Psoas muscle (tissue), 8 donors: ENCODE measurements around the gene DIP2C. TPM values are rescaled to one million over a fixed set of nuclear protein-coding genes. Genes with fewer than 3 reads are reported as not detected.

ENCODE experiments used
- ATAC-seq, 4 donors: fragments of 200-7000 bp; cut with Tn5 transposase; one replicate each; pipeline ENCODE4 v1.9.1; 2020; ENCODE audit warnings: moderate library complexity in 3 of 4, mild to moderate bottlenecking in 2 of 4
- DNase-seq, 2 donors: peaks; one replicate each; pipeline ENCODE4 v3.0.0-alpha.2; 2020
- H3K27ac ChIP-seq: fragments of 200-600 bp; one replicate; pipeline ENCODE4 v1.8.0; 2022
- H3K27me3 ChIP-seq, 3 donors: fragments of 200-600 bp in 1 of 3; one replicate each; pipeline versions ENCODE4 v1.6.1 to v1.8.0; 2013 to 2022; ENCODE audit warnings: low read length in 2 of 3, mild to moderate bottlenecking in 2 of 3, moderate library complexity in 1 of 3; ENCODE audit not compliant: insufficient read depth in 3 of 3
- H3K36me3 ChIP-seq, 2 donors: fragments of 200-600 bp in 1 of 2; one replicate each; pipeline versions ENCODE4 v1.6.1 to v1.8.0; 2013 to 2022; ENCODE audit warnings: low read depth in 1 of 2, mild to moderate bottlenecking in 1 of 2, moderate library complexity in 1 of 2; ENCODE audit not compliant: insufficient read depth in 1 of 2
- H3K4me1 ChIP-seq: fragments of 200-600 bp; one replicate; pipeline ENCODE4 v1.8.0; 2022
- H3K4me3 ChIP-seq: fragments of 200-600 bp; one replicate; pipeline ENCODE4 v1.8.0; 2022; ENCODE audit warnings: mild to moderate bottlenecking
- H3K9me3 ChIP-seq: fragments of 200-600 bp; one replicate; pipeline ENCODE4 v1.8.0; 2022
- WGBS, 3 donors: extraction: QIAGEN DNeasy Blood & Tissue Kit; methylation state at CpG; one replicate each; pipeline versions ENCODE4 v1.1.6 to v1.1.7; 2013; 5-methylcytosine and 5-hydroxymethylcytosine counted together
- intact Hi-C, 2 donors: fragments of 100-400 bp; cut with DNase I; formaldehyde crosslinking; loops; one replicate each; pipeline versions ENCODE4 v1.11.0 to v1.14.2; 2022
- polyA plus RNA-seq, 3 donors: library from polyadenylated mRNA; stranded (reverse); fragments of 200-250 nt; gene quantifications; one replicate each; pipeline ENCODE4 v1.2.3, GENCODE V29; 2013
- total RNA-seq, 4 donors: library from RNA; stranded (reverse); fragmentation: NEBNext Ultra II Directional in 2 of 4; extraction: Animal tissue kit (Norgen Biotek cat#: 25700) in 2 of 4; gene quantifications; one replicate each; pipeline versions ENCODE4 v1.2.1 to v1.2.4, GENCODE V29; 2021 to 2023
- TF ChIP-seq, protein P1 (sequence below): fragments of 200-600 bp; IDR thresholded peaks from one replicate; pipeline ENCODE4 v1.8.0; 2022; ENCODE audit warnings: antibody characterized with exemption
- donor health status: healthy with polysubstance abuse.
- donor health status: DM: no; HTN: no; CAD: no; lungs with moderate emphysema.
- donor health status: Bipolar disorder and iron deficiency.
- donor health status: healthy.
- donor health status: DM: yes; HTN: yes; CAD: no.
- donor health status: DM: no; HTN: no; CAD: no.
- donor health status: DM: no; HTN: no; CAD: no.
- donor health status: DM: yes; HTN: yes; CAD: no.

Gene DIP2C
- total and polyA plus RNA-seq, 7 donors, result 7.7 to 32.0 (median 25.0) TPM

DNA sequence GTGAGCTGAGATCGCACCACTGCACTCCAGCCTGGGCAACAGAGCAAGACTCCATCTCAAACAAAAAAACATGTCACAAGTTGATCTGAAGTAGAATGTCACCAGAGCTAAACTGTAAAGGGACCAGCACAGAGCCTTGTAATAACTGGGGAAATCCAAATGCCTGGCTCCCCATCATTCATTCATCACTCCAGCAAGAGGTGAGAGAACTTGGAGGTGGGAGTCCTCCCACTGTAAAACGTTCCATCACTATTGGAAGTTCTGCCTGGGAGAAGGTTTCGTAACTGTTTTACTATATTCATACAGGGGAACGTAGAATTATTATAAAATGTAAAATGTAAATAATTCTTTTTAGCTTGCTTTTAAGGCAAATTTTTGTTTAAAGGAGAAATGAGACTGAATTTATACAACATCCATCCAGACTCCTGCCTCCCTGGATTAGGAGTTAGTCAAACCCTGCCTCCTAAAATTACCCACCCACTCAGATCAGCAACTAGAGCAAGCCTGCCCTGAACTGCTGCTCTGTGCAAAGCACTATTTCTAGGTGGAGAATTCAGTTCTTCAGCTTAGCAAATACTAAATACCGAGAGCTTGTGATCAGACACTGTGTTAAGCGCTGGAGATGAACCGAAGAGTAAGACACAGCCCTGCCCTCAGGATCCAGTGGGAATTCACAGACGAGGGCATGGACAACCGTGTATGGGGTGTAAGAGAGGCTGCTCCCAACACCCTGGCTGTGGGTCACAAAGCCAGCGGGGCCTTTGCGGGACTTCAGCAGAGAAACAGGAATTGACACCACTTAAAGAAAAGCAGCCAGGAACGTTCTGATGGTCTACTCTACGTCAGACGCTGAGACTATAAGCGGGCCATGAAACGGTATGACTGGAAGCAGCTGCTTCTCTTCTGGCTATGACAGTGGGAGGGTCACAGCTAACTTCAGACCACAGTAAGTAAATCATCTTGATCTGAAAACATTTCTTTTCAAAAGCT is 345.9 kb downstream of the DIP2C start:
- Histone ChIP-seq H3K9me3 (no peaks in the 10 kb centered on the region), H3K27me3 (no peaks in the 10 kb centered on the region), H3K36me3 (peaks cover 0 to 70% of the 10 kb centered on the region in 2 donors), H3K27ac (no peak overlapping the region), H3K4me3 (no peak overlapping the region), H3K4me1 (no peaks in the 10 kb centered on the region)
- intact Hi-C loops, result no loop called here
- WGBS, 3 donors, result 86 to 88% (median 88%) methylated on average over 16 of the region's 16 CpGs
- no peak for ATAC-seq
- DNase-seq, result no peak
- TF ChIP-seq, protein P1, sequence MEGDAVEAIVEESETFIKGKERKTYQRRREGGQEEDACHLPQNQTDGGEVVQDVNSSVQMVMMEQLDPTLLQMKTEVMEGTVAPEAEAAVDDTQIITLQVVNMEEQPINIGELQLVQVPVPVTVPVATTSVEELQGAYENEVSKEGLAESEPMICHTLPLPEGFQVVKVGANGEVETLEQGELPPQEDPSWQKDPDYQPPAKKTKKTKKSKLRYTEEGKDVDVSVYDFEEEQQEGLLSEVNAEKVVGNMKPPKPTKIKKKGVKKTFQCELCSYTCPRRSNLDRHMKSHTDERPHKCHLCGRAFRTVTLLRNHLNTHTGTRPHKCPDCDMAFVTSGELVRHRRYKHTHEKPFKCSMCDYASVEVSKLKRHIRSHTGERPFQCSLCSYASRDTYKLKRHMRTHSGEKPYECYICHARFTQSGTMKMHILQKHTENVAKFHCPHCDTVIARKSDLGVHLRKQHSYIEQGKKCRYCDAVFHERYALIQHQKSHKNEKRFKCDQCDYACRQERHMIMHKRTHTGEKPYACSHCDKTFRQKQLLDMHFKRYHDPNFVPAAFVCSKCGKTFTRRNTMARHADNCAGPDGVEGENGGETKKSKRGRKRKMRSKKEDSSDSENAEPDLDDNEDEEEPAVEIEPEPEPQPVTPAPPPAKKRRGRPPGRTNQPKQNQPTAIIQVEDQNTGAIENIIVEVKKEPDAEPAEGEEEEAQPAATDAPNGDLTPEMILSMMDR, result no peak

DNA sequence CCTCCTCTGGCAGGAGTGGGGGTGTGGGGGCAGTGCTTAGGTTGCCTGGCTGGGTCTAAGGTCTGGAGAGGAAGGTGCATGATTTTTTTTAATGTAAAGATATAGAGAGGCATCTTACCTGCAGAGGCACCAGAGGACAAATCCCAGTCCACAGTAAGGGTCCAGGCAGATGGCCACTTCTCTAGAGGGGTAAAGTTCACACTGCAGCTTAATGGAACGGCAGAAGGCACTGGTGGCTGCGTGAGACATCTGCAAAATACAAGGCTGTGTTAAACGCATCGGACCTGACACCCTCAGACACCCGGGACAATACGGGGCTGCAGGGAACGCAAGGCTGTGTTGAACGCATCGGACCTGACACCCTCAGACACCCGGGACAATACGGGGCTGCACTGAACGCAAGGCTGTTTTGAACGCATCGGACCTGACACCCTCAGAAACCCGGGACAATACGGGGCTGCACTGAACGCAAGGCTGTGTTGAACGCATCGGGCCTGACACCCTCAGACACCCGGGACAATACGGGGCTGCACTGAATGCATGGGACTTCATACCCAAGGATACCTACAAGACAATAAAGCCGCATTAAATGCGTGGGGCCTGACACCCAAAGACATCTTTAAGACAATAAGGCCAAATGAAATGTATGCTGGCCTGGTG is 348.3 kb downstream of the DIP2C start:
- Histone ChIP-seq H3K27ac (no peak overlapping the region), H3K4me3 (no peak overlapping the region), H3K4me1 (no peaks in the 10 kb centered on the region), H3K36me3 (peaks cover 0 to 68% of the 10 kb centered on the region in 2 donors), H3K27me3 (no peaks in the 10 kb centered on the region), H3K9me3 (no peaks in the 10 kb centered on the region)
- intact Hi-C loops, result no loop called here
- ATAC-seq, result no peak
- 93 to 96% (median 94%) methylated on average over 23 of the region's 23 CpGs for WGBS, 3 donors
- no peak for DNase-seq
- TF ChIP-seq, protein P1, result no peak

DNA sequence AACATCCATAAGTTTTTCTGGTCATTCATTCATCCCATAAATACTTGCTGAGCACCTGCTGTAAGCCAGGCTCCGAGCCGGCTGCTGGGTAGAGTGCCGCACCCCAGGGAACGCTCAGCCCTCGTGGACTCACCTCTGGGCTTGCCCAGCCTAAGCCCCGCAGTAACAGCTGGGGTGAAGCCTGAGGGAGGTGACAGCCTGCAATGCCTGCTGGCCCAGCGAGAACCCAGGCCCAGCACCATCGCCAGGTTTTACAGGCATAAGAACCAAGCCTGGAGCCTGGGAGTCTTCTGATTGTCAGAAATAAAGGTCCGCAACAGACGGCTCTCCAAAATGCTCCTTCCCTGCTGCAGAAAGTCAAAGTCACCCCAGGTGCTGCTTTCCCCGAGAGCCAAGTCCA is 348.8 kb downstream of the DIP2C start:
- no peak overlapping the region for H3K4me3 ChIP-seq
- H3K36me3 ChIP-seq, result peaks cover 0 to 68% of the 10 kb centered on the region in 2 donors
- TF ChIP-seq, protein P1, result no peak
- no peak for DNase-seq
- 84 to 92% (median 87%) methylated on average over 11 of the region's 11 CpGs for WGBS, 3 donors
- ATAC-seq, result no peak
- H3K9me3 ChIP-seq, result no peaks in the 10 kb centered on the region
- H3K27me3 ChIP-seq, result no peaks in the 10 kb centered on the region
- no peak overlapping the region for H3K27ac ChIP-seq
- intact Hi-C loops, result no loop called here
- no peaks in the 10 kb centered on the region for H3K4me1 ChIP-seq

DNA sequence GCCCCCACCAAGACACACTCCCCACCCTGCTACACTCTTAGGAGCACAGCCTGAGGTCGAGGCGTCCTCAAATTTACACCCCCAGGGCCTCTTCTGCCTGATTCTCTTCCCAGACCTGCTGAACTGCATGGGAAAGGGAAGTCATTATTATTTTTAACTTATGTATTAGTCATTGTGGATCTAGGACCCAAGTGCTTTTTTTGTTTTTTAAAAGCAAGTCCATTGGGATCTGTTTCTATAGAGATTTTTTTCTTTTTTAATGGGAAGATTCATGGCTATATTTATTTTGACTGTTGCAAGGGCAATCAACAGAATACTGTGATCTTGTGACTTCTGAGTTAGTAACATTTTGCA is 350.5 kb downstream of the DIP2C start:
- Histone ChIP-seq H3K4me1 (no peaks in the 10 kb centered on the region), H3K9me3 (no peaks in the 10 kb centered on the region), H3K27ac (no peak overlapping the region), H3K27me3 (no peaks in the 10 kb centered on the region), H3K36me3 (peaks cover 0 to 56% of the 10 kb centered on the region in 2 donors), H3K4me3 (no peak overlapping the region)
- DNase-seq, result no peak
- TF ChIP-seq, protein P1, result no peak
- 66 to 86% (median 78%) methylated on average over 2 of the region's 2 CpGs for WGBS, 3 donors
- intact Hi-C loops, result no loop called here
- no peak for ATAC-seq
